ENCODE data around the gene MPP2. TPM values are rescaled to one million over a fixed set of nuclear protein-coding genes. Genes with fewer than 3 reads are reported as not detected.

MPP2 gene
- total RNA-seq, 2 experiments from 2014 or later: 3.5 to 4.0 TPM

DNA sequence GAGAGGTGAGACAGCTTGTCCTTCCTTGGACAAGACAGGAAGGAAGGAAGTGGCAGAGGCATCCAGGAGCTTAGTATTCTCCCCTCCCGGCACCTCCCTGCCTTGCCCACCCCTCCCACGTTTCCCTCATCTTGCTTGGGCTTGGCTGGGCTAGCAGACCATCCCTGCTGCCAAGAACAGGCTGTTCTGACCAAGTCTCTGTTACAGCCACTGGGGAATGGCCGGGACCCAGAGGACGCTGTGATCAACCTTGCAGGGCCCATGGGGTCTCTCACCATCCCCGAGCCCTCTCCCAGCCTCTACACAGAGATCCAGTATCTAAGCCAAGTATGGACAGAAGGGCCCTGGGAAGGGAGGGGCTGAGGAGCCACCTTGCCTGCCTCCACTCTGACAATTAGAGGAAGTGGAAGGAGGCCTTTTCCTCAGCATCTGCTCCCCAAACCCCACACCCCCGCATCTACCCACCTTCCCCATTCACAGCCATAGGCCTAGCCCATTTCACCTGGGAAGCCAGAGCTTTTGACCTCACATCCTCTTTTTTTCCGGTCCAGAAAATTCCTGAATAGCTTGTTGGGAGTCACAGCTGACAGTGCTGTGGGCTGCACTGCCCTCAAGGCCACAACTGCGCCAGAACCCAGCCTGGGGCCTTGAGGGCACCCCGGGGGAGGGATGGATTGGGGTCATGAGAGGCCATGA, 46.3 kb downstream of the MPP2 start:
- H3K4me1 ChIP-seq (ENCODE audit: insufficient read depth, low read length): no peaks in the 10 kb centered on the region
- Mint-ChIP-seq H3K27ac (no peak overlapping the region), H3K4me1 (ENCODE audit: low read depth) (no peaks in the 10 kb centered on the region), H3K9me3 (no peaks in the 10 kb centered on the region), H3K4me3 (no peak overlapping the region), H3K36me3 (ENCODE audit: low read depth) (no peaks in the 10 kb centered on the region), H3K27me3 (peaks cover 15% of the 10 kb centered on the region)
- CTCF ChIA-PET: interaction anchor here (0.6 kb wide), 1 partner anchor 435 kb away, joined by 4 read pairs; no protein-coding TSS in a partner anchor
- H3K27me3 ChIP-seq (ENCODE audit: control insufficient read depth in 1 of 2, insufficient read depth in 2 of 2, low read length in 2 of 2): peaks cover 0 to 15% of the 10 kb centered on the region in 2 experiments
- H3K9me3 ChIP-seq (ENCODE audit: control insufficient read depth in 1 of 2, insufficient read depth in 1 of 2, low read length in 2 of 2): peaks cover 0 to 18% of the 10 kb centered on the region in 2 experiments
- TF ChIP-seq, protein P1, sequence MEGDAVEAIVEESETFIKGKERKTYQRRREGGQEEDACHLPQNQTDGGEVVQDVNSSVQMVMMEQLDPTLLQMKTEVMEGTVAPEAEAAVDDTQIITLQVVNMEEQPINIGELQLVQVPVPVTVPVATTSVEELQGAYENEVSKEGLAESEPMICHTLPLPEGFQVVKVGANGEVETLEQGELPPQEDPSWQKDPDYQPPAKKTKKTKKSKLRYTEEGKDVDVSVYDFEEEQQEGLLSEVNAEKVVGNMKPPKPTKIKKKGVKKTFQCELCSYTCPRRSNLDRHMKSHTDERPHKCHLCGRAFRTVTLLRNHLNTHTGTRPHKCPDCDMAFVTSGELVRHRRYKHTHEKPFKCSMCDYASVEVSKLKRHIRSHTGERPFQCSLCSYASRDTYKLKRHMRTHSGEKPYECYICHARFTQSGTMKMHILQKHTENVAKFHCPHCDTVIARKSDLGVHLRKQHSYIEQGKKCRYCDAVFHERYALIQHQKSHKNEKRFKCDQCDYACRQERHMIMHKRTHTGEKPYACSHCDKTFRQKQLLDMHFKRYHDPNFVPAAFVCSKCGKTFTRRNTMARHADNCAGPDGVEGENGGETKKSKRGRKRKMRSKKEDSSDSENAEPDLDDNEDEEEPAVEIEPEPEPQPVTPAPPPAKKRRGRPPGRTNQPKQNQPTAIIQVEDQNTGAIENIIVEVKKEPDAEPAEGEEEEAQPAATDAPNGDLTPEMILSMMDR (IDR thresholded peaks at IDR 0.05): no peak
- H3K27ac ChIP-seq (ENCODE audit: low read depth in 1 of 2, low read length in 2 of 2): no peak overlapping the region
- DNase-seq: no peak
- intact Hi-C loops (cut with DNase I, micrococcal nuclease): no loop called here
- POLR2A ChIA-PET: no interaction called here
- H3K36me3 ChIP-seq (ENCODE audit: insufficient read depth, low read length): no peaks in the 10 kb centered on the region
- H3K4me3 ChIP-seq (ENCODE audit: low read length): no peak overlapping the region
- ATAC-seq (ENCODE audit: poor library complexity): no peak

GRCh38 chr17:43860077-43860725, 47.1 kb downstream of the MPP2 start:
- Mint-ChIP-seq H3K27me3 (peaks cover 8% of the 10 kb centered on the region), H3K27ac (no peak overlapping the region), H3K36me3 (ENCODE audit: low read depth) (no peaks in the 10 kb centered on the region), H3K4me3 (no peak overlapping the region), H3K4me1 (ENCODE audit: low read depth) (no peaks in the 10 kb centered on the region), H3K9me3 (no peaks in the 10 kb centered on the region)
- no peak overlapping the region for H3K4me3 ChIP-seq (ENCODE audit: low read length)
- ATAC-seq (ENCODE audit: poor library complexity) (no peak), DNase-seq (no peak)
- ChIA-PET CTCF (interaction anchor here (0.6 kb wide), 1 partner anchor 434 kb away, joined by 4 read pairs; no protein-coding TSS in a partner anchor), POLR2A (no interaction called here)
- no peaks in the 10 kb centered on the region for H3K4me1 ChIP-seq (ENCODE audit: insufficient read depth, low read length)
- H3K9me3 ChIP-seq (ENCODE audit: control insufficient read depth in 1 of 2, insufficient read depth in 1 of 2, low read length in 2 of 2): peaks cover 0 to 18% of the 10 kb centered on the region in 2 experiments
- H3K27me3 ChIP-seq (ENCODE audit: control insufficient read depth in 1 of 2, insufficient read depth in 2 of 2, low read length in 2 of 2): peaks cover 0 to 15% of the 10 kb centered on the region in 2 experiments
- intact Hi-C loops (cut with DNase I, micrococcal nuclease): no loop called here
- no peaks in the 10 kb centered on the region for H3K36me3 ChIP-seq (ENCODE audit: insufficient read depth, low read length)
- H3K27ac ChIP-seq (ENCODE audit: low read depth in 1 of 2, low read length in 2 of 2): no peak overlapping the region
- TF ChIP-seq, protein P1 (IDR thresholded peaks at IDR 0.05): no peak

- Mint-ChIP-seq H3K9me3 (no peaks in the 10 kb centered on the region), H3K4me1 (ENCODE audit: low read depth) (no peaks in the 10 kb centered on the region), H3K4me3 (no peak overlapping the region), H3K27me3 (peaks cover 8% of the 10 kb centered on the region), H3K27ac (no peak overlapping the region), H3K36me3 (ENCODE audit: low read depth) (no peaks in the 10 kb centered on the region)
- Histone ChIP-seq H3K9me3 (ENCODE audit: control insufficient read depth in 1 of 2, insufficient read depth in 1 of 2, low read length in 2 of 2) (peaks cover 0 to 18% of the 10 kb centered on the region in 2 experiments), H3K27me3 (ENCODE audit: control insufficient read depth in 1 of 2, insufficient read depth in 2 of 2, low read length in 2 of 2) (peaks cover 0 to 18% of the 10 kb centered on the region in 2 experiments), H3K27ac (ENCODE audit: low read depth in 1 of 2, low read length in 2 of 2) (no peak overlapping the region), H3K4me1 (ENCODE audit: insufficient read depth, low read length) (no peaks in the 10 kb centered on the region), H3K36me3 (ENCODE audit: insufficient read depth, low read length) (no peaks in the 10 kb centered on the region), H3K4me3 (ENCODE audit: low read length) (no peak overlapping the region)
- TF ChIP-seq, protein P1 (IDR thresholded peaks at IDR 0.05): no peak
- CTCF ChIA-PET: no interaction called here
- POLR2A ChIA-PET: no interaction called here
- intact Hi-C loops (cut with DNase I, micrococcal nuclease): no loop called here
- ATAC-seq (ENCODE audit: poor library complexity): no peak
- DNase-seq: no peak
These were observed 49.3 kb downstream of the MPP2 start for GRCh38 chr17:43857957-43858600.
